Measurements from ENCODE around the gene ADAMTSL1. TPM values are rescaled to one million over a fixed set of nuclear protein-coding genes. Genes with fewer than 3 reads are reported as not detected.

ADAMTSL1 gene
- total RNA-seq, 1 experiment from 2014 or later: not detected

- H3K4me3 ChIP-seq (replicated peaks in 1 of 2; ENCODE audit: low read depth in 1 of 2, low read length in 2 of 2): no peak overlapping the region
- no peak overlapping the region for H3K27ac ChIP-seq (ENCODE audit: low read depth, low read length)
- no peaks in the 10 kb centered on the region for H3K9me2 ChIP-seq (ENCODE audit: insufficient read depth)
- RAD21 ChIA-PET (ENCODE audit: low non-redundant PET in 1 of 2, low total read pairs in 2 of 2, uncharacterized antibody in 2 of 2, unreplicated experiment in 2 of 2): no interaction called here
- no peaks in the 10 kb centered on the region for H3K36me3 ChIP-seq (ENCODE audit: control insufficient read depth in 1 of 2, insufficient read depth in 2 of 2, low read length in 2 of 2)
- ATAC-seq: no peak
- CTCF ChIA-PET: no interaction called here
- H3K79me2 ChIP-seq (ENCODE audit: insufficient read depth, low read length): no peaks in the 10 kb centered on the region
- DNase-seq (ENCODE audit: low read depth, low spot score): no peak
- intact Hi-C loops (cut with micrococcal nuclease): loop anchor here (10.0 kb wide), 1 partner anchor 805 kb away; no protein-coding TSS in a partner anchor
- no TSS peak for BruUV-seq (replicated peaks)
- H3K4me1 ChIP-seq (ENCODE audit: control insufficient read depth in 1 of 2, insufficient read depth in 2 of 2, low read length in 2 of 2): no peaks in the 10 kb centered on the region
- peaks cover 11% of the 10 kb centered on the region; the same call in 1 of the 2 replicates for H3K27me3 ChIP-seq (ENCODE audit: insufficient read depth, low read length)
- no peak overlapping the region for H2AFZ ChIP-seq (ENCODE audit: low read depth, low read length, poor library complexity, severe bottlenecking)
- H4K20me1 ChIP-seq (ENCODE audit: insufficient read depth): no peaks in the 10 kb centered on the region
- POLR2A ChIA-PET: no interaction called here
- TF ChIP-seq ZNF274 (IDR thresholded peaks at IDR 0.05; ENCODE audit: low read depth, low read length) (no peak), RAD21 (IDR thresholded peaks at IDR 0.05; ENCODE audit: low read depth) (no peak), POLR2A (IDR thresholded peaks at IDR 0.05; ENCODE audit: borderline replicate concordance, extremely low read depth, insufficient read depth, insufficient read length) (no peak), REST (IDR thresholded peaks at IDR 0.05; ENCODE audit: low read depth) (no peak), ZBTB33 (IDR thresholded peaks at IDR 0.05; ENCODE audit: extremely low read depth, insufficient replicate concordance, low read length) (no peak), JUND (IDR thresholded peaks at IDR 0.05) (no peak), CBX3 (IDR thresholded peaks at IDR 0.05; ENCODE audit: low read depth) (no peak), TCF7L2 (IDR thresholded peaks at IDR 0.05; ENCODE audit: borderline replicate concordance, extremely low read depth, insufficient read depth, insufficient read length) (no peak), SRF (IDR thresholded peaks at IDR 0.05; ENCODE audit: low read depth) (no peak), EGR1 (IDR thresholded peaks at IDR 0.05; ENCODE audit: low read depth) (no peak), MAX (IDR thresholded peaks at IDR 0.05) (no peak), POLR2AphosphoS5 (IDR thresholded peaks at IDR 0.05; ENCODE audit: low read depth, low read length) (no peak)
- no peaks in the 10 kb centered on the region for H3K9me3 ChIP-seq (ENCODE audit: control insufficient read depth in 1 of 2, insufficient read depth in 1 of 2, low read depth in 1 of 2, low read length in 2 of 2)
- H3K4me2 ChIP-seq (ENCODE audit: low read length): no peak overlapping the region
- no peak overlapping the region for H3K9ac ChIP-seq (ENCODE audit: low read length)
Observed at GRCh38 chr9:18869725-18870124, 395.8 kb downstream of the ADAMTSL1 start.
